22Rv1 (cell line): ENCODE results near the gene TNN.

Experiments used
- H3K27ac ChIP-seq: fragments of 450-650 bp; 2 replicates; pipeline ENCODE4 v1.5.1; 2017
- ZFX ChIP-seq: fragments of 450-650 bp; IDR thresholded peaks from 2 replicates; pipeline ENCODE4 v1.6.1; 2017; ENCODE audit warnings: antibody characterized with exemption, borderline replicate concordance
- TF ChIP-seq, protein P1 (sequence below): fragments of 450-650 bp; IDR thresholded peaks from 2 replicates; pipeline ENCODE4 v1.5.1; 2017; ENCODE audit warnings: mild to moderate bottlenecking

The TNN gene

DNA sequence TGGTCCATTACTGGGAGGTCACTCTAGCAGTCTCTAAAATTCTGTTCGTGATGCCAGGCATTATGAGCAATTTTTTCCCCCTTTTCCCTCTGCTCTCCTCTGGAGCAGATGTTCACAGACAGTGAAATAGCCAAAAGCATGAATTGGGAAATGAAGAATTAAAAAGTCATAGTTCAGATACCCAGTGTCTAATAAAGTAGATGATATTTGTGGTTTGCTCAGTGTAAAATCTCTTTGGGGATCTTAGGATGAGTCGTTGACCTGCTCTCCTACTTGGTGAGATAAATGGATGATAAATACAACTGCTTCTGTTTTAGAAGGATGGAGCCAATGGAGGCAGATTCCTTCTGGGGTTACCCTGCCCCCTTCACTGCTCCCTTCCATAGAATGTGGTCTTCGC lies 68.6 kb downstream of the TNN start:
- no peak for TF ChIP-seq ZFX
- TF ChIP-seq, protein P1, sequence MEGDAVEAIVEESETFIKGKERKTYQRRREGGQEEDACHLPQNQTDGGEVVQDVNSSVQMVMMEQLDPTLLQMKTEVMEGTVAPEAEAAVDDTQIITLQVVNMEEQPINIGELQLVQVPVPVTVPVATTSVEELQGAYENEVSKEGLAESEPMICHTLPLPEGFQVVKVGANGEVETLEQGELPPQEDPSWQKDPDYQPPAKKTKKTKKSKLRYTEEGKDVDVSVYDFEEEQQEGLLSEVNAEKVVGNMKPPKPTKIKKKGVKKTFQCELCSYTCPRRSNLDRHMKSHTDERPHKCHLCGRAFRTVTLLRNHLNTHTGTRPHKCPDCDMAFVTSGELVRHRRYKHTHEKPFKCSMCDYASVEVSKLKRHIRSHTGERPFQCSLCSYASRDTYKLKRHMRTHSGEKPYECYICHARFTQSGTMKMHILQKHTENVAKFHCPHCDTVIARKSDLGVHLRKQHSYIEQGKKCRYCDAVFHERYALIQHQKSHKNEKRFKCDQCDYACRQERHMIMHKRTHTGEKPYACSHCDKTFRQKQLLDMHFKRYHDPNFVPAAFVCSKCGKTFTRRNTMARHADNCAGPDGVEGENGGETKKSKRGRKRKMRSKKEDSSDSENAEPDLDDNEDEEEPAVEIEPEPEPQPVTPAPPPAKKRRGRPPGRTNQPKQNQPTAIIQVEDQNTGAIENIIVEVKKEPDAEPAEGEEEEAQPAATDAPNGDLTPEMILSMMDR = no peak
- no peak overlapping the region for H3K27ac ChIP-seq

DNA sequence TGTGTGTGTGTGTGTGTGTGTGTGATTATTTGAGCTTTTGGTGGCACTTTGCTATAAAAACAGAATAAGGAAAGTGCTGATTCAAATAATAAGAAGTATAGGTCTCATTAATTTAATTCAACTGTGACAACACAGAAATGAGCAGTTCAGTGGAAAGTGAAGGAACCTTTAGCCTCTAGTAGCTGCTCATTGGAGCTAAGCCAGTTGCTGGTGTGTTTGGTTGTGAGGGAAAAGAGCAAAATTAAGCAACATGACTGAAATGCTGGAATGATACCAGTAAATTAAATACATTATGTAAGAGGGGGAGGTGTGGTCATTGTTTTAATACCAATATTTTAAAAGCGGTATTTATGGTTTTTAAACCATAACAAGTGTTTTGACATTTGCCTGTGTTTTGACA lies 69.7 kb downstream of the TNN start:
- no peak overlapping the region for H3K27ac ChIP-seq
- TF ChIP-seq, protein P1 = no peak
- TF ChIP-seq ZFX = no peak

DNA sequence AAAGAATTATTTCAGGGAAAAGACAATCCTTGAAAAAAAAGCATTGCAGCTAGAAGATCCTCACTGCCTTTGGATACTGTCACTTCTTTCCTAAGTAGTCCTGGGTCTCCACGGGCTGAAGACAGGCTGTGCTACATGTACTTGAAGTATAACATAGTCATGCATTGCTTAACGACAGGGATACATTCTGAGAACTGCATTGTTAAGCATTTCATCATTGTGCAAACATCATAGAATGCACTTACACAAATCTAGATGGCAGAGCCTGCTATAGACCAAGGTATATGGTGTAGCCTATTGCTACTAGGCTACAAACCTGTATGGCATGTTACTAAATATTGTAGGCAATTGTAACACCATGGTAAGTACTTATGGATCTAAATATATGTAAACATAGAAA lies 70.9 kb downstream of the TNN start:
- TF ChIP-seq, protein P1 = no peak
- no peak for TF ChIP-seq ZFX
- H3K27ac ChIP-seq = no peak overlapping the region

- no peak for TF ChIP-seq ZFX
- TF ChIP-seq, protein P1 = no peak
- 0 out of 2 replicates have a peak overlapping the region, but pooled peaks have one; percentile 8 for H3K27ac ChIP-seq
Measured at GRCh38 chr1:175145899-175146528, 78.4 kb downstream of the TNN start.

- TF ChIP-seq ZFX = no peak
- TF ChIP-seq, protein P1 = peak; percentile 99
- 0 out of 2 replicates have a peak overlapping the region, but pooled peaks have one; percentile 8 for H3K27ac ChIP-seq
Measured at GRCh38 chr1:175146529-175147213, 79.0 kb downstream of the TNN start.

DNA sequence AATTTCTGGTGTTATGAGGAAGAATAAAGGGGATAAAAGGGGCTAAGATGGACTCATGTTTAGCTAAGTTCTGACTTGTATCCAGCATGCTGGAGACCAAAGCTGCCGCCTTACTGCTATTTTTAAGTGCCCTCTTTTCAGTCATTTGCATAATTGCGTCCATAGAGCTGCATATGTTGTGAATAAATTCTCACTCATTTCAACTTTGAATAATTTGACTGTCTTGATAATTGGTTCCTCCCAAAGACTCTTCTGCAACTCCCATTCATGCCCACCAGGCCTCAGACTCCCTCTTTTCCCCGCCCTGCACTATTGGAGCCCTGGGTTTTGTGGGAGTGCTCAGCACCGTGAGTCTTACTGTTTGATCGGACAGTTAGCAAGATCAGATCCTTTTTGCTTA lies 79.9 kb downstream of the TNN start:
- no peak overlapping the region for H3K27ac ChIP-seq
- TF ChIP-seq, protein P1 = no peak
- TF ChIP-seq ZFX = no peak

GRCh38 chr1:175148068-175148467 lies 80.4 kb downstream of the TNN start:
- H3K27ac ChIP-seq = no peak overlapping the region
- no peak for TF ChIP-seq ZFX
- TF ChIP-seq, protein P1 = no peak
